HG03103 (cell line): ENCODE results near the gene HNRNPUL2.
"Not testable (repeated sequence)": the region's sequence is repeated elsewhere in the genome, so short reads cannot be mapped to it uniquely, and the experiment has no call there.

Source experiments
- ATAC-seq: cut with Tn5 transposase; IDR thresholded peaks from one replicate; pipeline ENCODE4 v1.9.1; 2021; ENCODE audit warnings: low read depth; ENCODE audit not compliant: unreplicated experiment

HNRNPUL2 gene

GRCh38 chr11:62705880-62706849 lies 21.1 kb downstream of the HNRNPUL2 start:
- peak; percentile 56 for ATAC-seq

DNA sequence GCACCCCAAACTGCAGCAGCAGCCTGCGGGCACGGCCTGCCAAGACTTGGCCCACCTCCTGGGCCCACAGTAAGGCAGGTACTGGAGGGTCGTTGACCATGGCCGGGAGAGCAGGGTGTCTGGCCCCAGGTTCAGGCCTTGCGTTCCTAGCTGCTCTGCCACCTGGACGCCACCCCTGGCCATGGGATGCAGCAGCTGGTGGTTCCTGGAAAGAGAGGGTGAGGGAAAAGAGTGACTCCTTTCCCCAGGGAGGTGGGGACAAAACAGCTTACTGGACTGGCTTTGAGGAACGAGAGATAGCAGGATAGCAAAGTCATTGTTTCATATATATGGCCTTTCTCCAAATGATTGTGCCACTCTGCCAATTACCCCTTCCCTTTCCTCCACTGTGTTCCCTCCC lies 21.8 kb downstream of the HNRNPUL2 start:
- no peak for ATAC-seq

DNA sequence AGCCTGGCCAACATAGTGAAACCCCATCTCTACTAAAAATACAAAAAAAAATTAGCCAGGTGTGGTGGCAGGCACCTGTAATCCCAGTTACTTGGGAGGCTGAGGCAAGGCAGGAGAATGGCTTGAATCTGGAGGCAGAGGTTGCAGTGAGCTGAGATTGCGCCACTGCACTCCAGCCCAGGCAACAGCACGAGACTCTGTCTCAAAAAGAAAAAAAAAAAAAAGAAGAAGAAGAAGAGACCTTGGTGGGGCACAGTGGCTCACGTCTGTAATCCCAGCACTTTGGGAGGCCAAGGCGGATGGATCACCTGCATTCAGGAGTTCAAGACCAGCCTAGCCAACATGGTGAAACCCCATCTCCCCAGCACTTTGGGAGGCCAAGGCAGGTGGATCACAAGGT lies 23.3 kb downstream of the HNRNPUL2 start:
- ATAC-seq: not testable (repeated sequence)

DNA sequence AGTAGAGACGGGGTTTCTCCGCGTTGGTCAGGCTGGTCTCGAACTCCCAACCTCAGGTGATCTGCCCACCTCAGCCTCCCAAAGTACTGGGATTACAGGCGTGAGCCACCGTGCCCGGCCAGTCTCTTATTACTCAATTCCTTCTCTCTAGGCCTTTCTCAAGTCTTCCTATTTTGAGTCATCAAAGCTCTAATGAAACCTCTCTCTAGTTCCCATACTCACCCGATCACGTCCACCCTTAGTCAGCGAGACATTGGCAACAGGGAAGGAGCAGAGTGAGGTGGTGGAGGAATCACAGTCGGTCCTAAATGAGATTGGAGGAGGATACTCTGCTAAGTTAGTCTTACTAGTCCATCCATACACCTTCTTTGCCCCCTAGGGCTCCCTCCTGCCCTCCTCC lies 25.0 kb downstream of the HNRNPUL2 start:
- no peak for ATAC-seq

- no peak for ATAC-seq
Observed at GRCh38 chr11:62694455-62695167, 32.6 kb downstream of the HNRNPUL2 start.

DNA sequence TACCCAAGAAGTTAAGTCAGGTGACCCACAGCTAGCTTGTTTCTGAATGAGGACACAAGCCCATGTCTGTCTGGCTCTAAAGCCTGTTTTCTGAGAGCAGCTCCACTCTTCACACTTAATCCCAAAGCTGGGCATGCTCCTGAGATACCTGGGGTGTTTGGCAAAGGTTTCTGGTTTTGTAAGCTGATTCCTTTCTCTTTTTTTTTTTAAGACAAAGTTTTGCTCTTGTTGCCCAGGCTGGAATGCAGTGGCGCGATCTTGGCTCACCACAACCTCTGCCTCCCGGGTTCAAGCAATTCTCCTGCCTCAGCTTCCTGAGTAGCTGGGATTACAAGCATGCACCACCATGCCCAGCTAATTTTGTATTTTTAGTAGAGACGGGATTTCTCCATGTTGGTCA lies 33.6 kb downstream of the HNRNPUL2 start:
- not testable (repeated sequence) for ATAC-seq

DNA sequence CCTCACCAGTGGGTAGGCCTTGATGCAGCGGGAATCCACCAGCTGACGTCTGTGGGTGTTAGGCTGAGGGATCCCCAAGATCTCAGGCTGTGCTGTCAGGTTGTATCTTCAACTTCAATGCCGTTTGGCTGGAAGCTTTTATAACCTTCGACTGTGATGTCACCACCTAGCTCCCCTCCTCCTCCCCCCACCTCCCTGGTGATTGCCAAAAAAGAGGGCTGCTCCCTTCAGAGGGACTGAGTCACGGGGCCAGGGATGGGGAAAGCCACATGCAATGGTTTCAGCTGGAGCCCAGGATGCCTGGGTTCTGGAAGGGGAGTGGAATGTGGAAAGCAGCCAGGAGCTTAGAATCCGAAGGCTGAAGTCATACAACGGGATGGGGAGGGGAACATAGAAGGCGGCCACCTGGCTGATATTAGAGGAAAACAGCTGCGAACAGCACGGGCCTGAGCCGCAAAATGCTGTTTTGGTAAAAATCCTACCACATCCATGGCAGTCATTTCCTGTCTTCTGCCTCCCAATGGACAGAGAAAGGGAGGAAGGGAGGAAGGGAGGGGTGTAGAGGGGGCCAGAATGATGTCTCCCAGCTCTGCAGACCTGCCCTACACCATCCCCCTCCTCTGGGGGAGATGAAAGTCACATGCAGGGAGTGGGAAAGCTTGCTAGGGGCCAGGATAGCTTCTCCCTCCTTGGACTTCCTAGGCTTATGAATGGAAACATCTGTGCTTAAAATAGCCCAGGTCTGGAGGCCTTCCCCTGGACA lies 37.7 kb downstream of the HNRNPUL2 start, which contains the start of gene LRRN4CL:
Gene LRRN4CL (minus strand): TSS at position 110 of the 763 bp plus-strand sequence. CDS start 1,022 bp downstream, outside the sequence.
- ATAC-seq: no peak

DNA sequence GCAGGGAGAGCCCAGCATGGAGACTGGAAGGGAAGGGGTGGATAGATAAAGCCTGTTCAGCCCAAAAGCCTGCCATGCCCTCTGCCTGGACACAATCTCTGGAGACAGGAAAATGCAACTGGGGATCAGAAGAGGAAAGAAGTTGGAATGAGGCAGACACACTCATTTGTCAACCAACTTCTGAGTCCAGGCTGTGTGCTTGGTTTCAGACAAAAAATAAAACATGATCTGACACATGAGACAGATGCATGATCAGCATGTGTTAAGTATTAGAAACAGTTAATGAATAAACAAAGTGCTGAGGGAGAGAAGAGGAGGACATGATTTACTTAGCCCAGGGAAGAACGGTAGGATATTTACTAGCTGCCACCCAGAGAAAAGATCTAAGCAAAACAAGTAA lies 38.8 kb downstream of the HNRNPUL2 start:
- ATAC-seq: no peak

- ATAC-seq: no peak
Observed at GRCh38 chr11:62687508-62688396, 39.5 kb downstream of the HNRNPUL2 start.

- ATAC-seq: no peak
Observed at GRCh38 chr11:62682518-62682917, 44.7 kb downstream of the HNRNPUL2 start.

DNA sequence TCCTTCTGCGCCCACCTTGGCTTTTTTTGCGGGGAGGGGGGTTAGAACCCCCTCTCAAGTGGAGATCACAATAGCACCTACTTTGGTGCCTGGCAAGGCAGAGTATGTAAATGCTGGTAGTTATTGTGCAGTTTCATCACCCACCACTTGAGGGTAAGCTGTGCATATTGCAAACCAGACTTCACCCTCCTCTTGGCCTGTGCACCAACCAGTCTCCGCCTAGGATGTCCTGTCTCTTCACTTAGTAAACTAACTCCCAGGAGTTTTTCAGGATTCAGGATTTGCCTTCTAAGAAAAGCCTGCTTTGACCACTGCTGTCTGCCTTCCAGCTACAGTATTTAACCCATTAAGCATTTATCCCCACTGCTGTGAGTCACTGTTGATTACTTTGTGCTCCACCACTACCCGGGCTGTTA lies 46.4 kb downstream of the HNRNPUL2 start:
- ATAC-seq: no peak

DNA sequence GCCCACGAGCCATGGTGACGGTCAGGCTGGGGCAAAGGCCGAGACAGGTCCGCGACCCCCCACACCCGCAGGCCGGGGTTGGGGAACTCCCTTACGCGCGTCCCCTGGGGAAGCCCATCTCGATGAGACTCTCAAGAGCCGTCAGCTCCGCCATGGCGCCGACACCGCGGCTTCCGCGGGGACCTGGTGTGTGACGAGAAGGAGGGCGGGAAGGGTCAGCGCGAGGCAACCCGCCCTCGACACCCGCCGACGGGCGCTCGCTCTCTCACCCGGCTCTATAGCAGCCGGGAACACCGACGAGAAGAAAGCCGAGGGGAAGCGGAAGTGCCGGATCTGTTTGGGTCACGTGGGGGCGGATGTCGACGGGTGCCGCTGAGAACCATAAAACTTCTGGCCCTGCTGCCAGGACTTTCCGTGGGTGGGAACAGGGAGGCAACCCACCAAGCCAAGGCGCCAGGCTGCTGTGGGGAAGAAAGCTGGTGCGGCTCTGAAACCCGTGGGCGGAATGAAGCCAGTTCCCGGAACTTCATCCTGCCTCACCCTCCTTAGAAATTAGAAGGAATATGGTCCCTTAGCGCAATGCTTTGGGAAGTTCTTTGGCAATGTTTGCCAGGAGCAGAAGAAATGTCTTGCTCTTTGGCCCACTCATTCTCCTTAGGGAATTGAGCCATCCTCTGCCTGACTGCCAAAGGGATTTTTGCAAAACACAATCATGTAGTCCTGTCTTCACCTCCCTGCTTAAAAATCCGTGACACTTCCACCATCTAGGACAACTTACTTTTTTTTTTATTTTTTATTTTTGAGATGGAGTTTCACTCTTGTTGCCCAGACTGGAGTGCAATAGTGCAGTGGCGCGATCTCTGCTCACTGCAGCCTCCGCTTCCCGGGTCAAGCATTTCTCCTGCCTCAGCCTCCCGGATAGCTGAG lies 48.2 kb downstream of the HNRNPUL2 start, which contains the start of gene UBXN1:
Gene UBXN1 (minus strand): TSS at position 304 of the 927 bp plus-strand sequence. CDS start 150 bp downstream, at position 154.
- ATAC-seq: no peak

DNA sequence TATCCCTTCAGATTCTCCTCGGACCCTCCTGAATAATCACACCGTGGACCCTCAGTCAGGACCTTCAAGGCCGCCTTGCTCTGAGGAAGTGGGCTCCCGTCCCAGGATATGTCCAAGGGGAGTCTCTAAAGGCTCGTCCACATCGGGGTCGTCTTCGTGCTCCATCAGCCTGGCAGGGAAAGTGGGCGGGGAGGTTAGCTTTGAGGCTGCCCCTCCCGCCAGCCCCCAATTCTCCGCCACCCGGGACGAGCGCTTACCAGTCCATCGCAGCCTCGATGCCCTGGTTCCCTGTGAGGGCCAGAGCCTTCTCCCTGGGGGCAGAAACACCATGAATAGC lies 48.9 kb downstream of the HNRNPUL2 start:
- ATAC-seq: no peak

DNA sequence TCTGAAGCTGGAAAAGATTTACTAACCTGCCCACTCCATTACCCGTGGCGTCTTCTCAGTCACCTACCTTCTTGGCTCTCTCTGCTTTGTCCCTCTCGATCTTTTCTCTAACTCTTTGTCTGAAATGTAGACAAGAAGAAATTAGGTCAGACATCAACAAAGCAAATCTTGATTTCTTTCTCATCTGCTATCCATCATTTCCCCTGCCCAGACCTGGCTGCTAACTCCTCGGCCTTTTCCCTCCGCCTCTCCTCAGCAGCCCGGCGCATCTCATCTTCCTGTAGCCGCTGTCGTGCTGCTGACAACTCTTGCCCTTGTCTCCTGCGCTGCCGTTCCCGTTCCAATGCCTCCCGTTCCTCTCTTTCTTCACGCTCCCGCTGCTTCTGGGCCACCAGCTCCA lies 49.5 kb downstream of the HNRNPUL2 start:
- no peak for ATAC-seq

DNA sequence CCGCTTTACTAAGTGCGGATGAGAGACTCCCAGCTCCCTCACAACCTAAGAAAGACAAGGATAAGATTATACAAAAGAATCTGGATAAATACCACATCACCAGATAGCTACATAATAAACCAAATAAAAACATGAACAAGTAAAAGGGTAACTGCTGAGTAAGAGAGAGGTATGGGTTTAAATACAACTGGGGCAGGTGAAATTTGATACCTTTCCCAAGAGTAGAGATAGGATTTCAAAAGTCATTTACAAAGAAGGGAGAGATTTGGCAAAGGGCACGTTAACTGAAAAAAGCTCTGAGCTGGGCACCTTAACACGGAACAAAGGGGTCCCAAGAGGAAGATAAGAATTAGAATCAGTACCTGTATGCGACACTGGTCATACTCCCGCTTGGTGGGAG lies 50.1 kb downstream of the HNRNPUL2 start:
- ATAC-seq: no peak

DNA sequence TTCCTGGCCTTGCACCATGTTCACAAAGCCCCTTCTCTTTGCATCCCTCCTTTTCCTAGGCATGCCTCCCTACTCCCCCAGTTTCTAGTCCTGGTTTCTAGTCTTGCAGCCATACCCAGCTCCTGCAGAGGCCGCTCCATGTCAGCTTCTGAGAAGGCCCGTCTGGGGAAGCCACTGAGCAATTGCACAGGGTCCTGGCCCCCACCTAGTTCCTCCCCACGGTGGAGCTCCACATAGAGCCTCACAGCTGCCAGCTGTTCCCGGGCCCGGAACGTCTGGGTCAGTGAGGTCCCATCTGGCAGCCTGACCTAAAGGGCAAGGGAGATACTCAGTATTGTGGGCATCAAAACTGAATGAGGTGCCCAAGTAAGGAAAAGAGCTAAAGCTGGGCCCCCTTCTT lies 50.6 kb downstream of the HNRNPUL2 start:
- ATAC-seq: no peak

GRCh38 chr11:62675415-62675814 lies 51.8 kb downstream of the HNRNPUL2 start:
- ATAC-seq: not testable (repeated sequence)

GRCh38 chr11:62673196-62673525 lies 54.1 kb downstream of the HNRNPUL2 start:
- no peak for ATAC-seq
